ENCODE measurements around the gene TFF3. TPM values are rescaled to one million over a fixed set of nuclear protein-coding genes. Genes with fewer than 3 reads are reported as not detected.

The TFF3 gene
- polyA plus RNA-seq, 2 donors = 2.3 to 8.6 TPM

DNA sequence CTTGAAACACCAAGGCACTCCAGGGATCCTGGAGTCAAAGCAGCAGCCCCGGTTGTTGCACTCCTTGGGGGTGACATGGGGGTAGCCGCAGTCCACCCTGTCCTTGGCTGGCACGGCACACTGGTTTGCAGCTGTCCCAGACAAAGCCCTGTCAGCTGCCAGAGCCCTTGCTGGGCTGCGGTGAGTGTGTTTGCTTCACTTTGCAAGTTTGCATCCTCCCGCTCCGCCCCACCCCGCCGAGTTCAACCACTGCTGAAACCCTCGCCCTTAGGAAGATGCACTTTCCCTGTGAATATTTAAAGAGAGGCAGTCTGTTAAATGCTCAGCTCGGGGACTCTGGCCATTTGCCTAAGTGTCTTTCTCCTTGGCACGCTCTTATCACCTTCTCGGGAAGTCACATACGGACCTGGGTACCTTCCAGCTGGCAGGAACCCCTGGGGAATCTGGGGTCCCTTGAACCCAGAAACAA lies 1.7 kb downstream of the TFF3 start:
- Histone ChIP-seq H3K4me3 (ENCODE audit: low read depth in 1 of 2, low read length in 2 of 2) (no peak overlapping the region), H3K4me1 (ENCODE audit: control insufficient read depth in 2 of 2, insufficient read depth in 2 of 2, low read length in 1 of 2) (no peaks in the 10 kb centered on the region), H3K36me3 (ENCODE audit: control insufficient read depth in 2 of 2, insufficient read depth in 2 of 2, low read length in 1 of 2) (no peaks in the 10 kb centered on the region), H3K9me3 (ENCODE audit: control insufficient read depth in 2 of 2, insufficient read depth in 1 of 2, low read depth in 1 of 2, low read length in 1 of 2) (no peaks in the 10 kb centered on the region), H3K27me3 (ENCODE audit: control insufficient read depth in 1 of 2, insufficient read depth in 2 of 2, low read length in 2 of 2) (no peaks in the 10 kb centered on the region), H3K27ac (ENCODE audit: low read depth in 2 of 2, low read length in 1 of 2) (no peak overlapping the region)
- 60 to 61% methylated on average over 13 of the region's 13 CpGs for WGBS, 2 donors

DNA sequence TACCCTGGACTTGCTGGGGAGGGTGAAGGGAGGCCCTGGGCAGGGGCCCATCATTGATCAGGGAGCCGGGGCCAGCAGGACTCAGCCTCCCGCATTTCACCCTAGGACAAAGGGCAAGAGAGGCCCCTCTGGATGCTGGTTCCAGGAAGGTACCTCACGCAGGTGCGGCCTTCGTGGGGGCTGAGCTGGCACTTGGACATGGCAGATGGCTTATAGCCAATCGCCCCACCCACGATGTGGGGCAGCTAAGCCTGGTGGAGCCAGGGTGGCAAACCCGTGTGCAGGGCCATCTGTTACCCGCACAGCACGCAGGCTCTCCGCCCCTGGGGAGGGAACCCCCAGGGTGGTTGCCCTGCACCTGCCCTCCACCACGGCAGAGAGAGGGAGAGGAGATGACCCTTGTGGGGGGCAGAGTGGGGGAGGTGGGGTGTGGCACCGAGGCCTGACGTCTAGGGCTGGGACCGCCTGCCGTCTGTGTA lies 2.5 kb downstream of the TFF3 start:
- H3K4me1 ChIP-seq (ENCODE audit: control insufficient read depth in 2 of 2, insufficient read depth in 2 of 2, low read length in 1 of 2) = no peaks in the 10 kb centered on the region
- no peak overlapping the region for H3K27ac ChIP-seq (ENCODE audit: low read depth in 2 of 2, low read length in 1 of 2)
- no peak overlapping the region for H3K4me3 ChIP-seq (ENCODE audit: low read depth in 1 of 2, low read length in 2 of 2)
- H3K36me3 ChIP-seq (ENCODE audit: control insufficient read depth in 2 of 2, insufficient read depth in 2 of 2, low read length in 1 of 2) = no peaks in the 10 kb centered on the region
- no peaks in the 10 kb centered on the region for H3K9me3 ChIP-seq (ENCODE audit: control insufficient read depth in 2 of 2, insufficient read depth in 1 of 2, low read depth in 1 of 2, low read length in 1 of 2)
- H3K27me3 ChIP-seq (ENCODE audit: control insufficient read depth in 1 of 2, insufficient read depth in 2 of 2, low read length in 2 of 2) = no peaks in the 10 kb centered on the region
- WGBS, 2 donors = 70 to 83% methylated on average over 16 of the region's 16 CpGs

DNA sequence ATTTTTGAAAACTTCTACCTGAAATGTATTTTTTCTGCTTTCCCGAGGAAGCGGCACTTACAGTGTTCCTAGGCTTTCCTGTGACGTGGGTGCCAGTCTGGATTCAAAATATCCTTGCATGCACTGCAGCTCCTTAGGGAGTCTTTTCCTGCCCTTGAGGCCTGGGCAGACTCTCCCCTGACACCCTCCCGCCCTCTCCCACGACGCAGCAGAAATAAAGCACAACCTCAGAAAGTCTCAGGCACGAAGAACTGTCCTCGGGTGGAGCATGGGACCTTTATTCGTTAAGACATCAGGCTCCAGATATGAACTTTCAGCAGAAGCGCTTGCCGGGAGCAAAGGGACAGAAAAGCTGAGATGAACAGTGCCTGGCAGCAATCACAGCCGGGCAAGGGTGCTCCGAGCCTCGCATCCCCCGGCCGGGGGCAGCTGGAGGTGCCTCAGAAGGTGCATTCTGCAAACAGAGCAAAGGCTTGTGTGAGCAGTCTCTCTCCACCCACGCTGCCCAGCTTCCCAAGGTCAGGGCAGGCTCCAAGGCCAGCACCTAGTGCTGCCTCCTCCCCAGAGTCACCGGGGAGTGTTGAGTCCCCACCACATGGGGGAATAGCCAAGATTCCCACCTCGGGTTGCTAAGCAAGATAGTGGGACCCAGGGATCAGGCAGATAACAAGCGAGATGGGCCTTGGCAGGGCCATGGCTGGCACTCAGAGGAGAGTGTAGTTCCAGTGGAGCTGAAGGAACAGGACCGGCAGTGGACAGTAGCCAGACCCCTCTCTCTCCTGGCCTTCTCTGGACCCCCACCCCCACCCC lies 3.2 kb downstream of the TFF3 start:
- Histone ChIP-seq H3K27ac (ENCODE audit: low read depth in 2 of 2, low read length in 1 of 2) (no peak overlapping the region), H3K4me3 (ENCODE audit: low read depth in 1 of 2, low read length in 2 of 2) (no peak overlapping the region), H3K27me3 (ENCODE audit: control insufficient read depth in 1 of 2, insufficient read depth in 2 of 2, low read length in 2 of 2) (no peaks in the 10 kb centered on the region), H3K9me3 (ENCODE audit: control insufficient read depth in 2 of 2, insufficient read depth in 1 of 2, low read depth in 1 of 2, low read length in 1 of 2) (no peaks in the 10 kb centered on the region), H3K4me1 (ENCODE audit: control insufficient read depth in 2 of 2, insufficient read depth in 2 of 2, low read length in 1 of 2) (no peaks in the 10 kb centered on the region), H3K36me3 (ENCODE audit: control insufficient read depth in 2 of 2, insufficient read depth in 2 of 2, low read length in 1 of 2) (no peaks in the 10 kb centered on the region)
- WGBS, 2 donors = 74 to 83% methylated on average over 21 of the region's 21 CpGs

DNA sequence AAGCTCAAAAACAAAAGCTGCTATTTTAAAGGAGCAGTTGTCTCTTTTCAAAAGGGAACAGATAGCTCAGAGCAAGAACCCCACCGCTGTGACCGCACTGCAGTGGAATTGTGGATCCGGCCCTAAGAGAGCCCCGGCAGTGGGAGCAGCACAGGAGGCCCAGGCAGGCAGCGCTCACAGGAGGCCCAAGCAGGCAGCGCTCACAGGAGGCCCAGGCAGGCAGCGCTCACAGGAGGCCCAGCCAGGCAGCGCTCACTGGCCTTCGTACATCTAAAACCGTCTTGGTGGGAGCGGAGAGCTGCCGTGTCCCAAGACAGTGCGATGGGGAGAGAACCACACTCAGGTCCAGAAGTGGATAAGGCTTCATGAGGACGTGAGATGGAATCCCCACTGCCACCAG lies 4.0 kb downstream of the TFF3 start:
- Histone ChIP-seq H3K27me3 (ENCODE audit: control insufficient read depth in 1 of 2, insufficient read depth in 2 of 2, low read length in 2 of 2) (no peaks in the 10 kb centered on the region), H3K4me1 (ENCODE audit: control insufficient read depth in 2 of 2, insufficient read depth in 2 of 2, low read length in 1 of 2) (no peaks in the 10 kb centered on the region), H3K27ac (ENCODE audit: low read depth in 2 of 2, low read length in 1 of 2) (no peak overlapping the region), H3K9me3 (ENCODE audit: control insufficient read depth in 2 of 2, insufficient read depth in 1 of 2, low read depth in 1 of 2, low read length in 1 of 2) (no peaks in the 10 kb centered on the region), H3K36me3 (ENCODE audit: control insufficient read depth in 2 of 2, insufficient read depth in 2 of 2, low read length in 1 of 2) (no peaks in the 10 kb centered on the region), H3K4me3 (ENCODE audit: low read depth in 1 of 2, low read length in 2 of 2) (no peak overlapping the region)
- WGBS, 2 donors = 91 to 94% methylated on average over 14 of the region's 14 CpGs

DNA sequence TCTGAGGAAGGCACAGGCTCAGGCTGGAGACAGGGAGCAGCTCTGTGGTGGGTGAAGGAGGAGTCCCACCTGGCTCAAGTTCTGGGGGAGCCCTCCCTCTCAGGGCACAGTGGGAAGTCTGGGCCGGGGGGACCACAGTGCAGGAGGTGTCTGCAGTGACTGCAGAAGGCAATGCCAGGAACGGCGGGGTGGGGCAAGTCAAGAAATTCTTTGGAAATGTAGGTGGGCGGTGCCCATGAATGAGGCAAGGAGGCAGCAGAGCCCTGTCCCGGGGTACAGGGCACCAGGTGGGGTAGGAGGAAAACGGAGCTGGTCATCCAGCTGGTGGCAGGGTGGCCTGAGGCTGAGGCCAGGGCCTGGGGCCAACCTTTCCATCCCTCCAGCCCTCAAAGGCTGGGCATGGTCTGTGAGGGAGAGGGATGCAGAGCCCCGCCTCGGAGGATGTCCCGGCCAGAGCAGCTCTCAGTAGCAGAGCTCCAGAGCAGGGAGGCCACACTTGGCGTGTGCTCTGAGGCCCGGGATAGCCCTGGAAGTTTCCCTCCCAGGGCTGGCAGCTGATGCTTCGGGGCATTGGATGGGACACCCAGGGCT lies 4.7 kb downstream of the TFF3 start:
- Histone ChIP-seq H3K36me3 (ENCODE audit: control insufficient read depth in 2 of 2, insufficient read depth in 2 of 2, low read length in 1 of 2) (no peaks in the 10 kb centered on the region), H3K4me3 (ENCODE audit: low read depth in 1 of 2, low read length in 2 of 2) (no peak overlapping the region), H3K4me1 (ENCODE audit: control insufficient read depth in 2 of 2, insufficient read depth in 2 of 2, low read length in 1 of 2) (no peaks in the 10 kb centered on the region), H3K27me3 (ENCODE audit: control insufficient read depth in 1 of 2, insufficient read depth in 2 of 2, low read length in 2 of 2) (no peaks in the 10 kb centered on the region), H3K27ac (ENCODE audit: low read depth in 2 of 2, low read length in 1 of 2) (no peak overlapping the region), H3K9me3 (ENCODE audit: control insufficient read depth in 2 of 2, insufficient read depth in 1 of 2, low read depth in 1 of 2, low read length in 1 of 2) (no peaks in the 10 kb centered on the region)
- WGBS, 2 donors = 60 to 71% methylated on average over 9 to 12 of the region's 12 CpGs

DNA sequence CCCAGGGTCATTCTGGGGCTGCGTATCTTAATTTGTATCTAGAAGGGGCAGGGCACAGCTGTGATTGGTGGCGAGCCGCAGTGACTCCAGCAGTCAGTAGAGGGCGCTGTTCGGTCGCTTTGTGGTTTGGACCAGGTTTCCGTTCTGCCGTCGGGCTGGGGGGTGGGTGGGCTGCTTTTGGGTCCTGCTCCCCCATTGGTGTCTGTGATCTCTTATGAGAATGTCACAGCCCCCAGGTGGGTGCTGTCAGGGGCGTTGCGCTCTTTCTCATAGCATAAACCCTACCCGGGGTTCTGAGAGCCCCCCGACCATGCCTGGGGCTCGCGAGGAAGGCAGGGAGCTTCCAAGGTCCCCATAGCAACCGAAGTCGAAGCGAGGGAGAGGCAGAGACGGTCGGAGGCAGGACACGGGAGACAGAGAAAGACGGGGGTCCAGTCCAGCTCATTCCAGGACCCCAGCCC lies 5.4 kb downstream of the TFF3 start:
- no peaks in the 10 kb centered on the region for H3K27me3 ChIP-seq (ENCODE audit: control insufficient read depth in 1 of 2, insufficient read depth in 2 of 2, low read length in 2 of 2)
- H3K9me3 ChIP-seq (ENCODE audit: control insufficient read depth in 2 of 2, insufficient read depth in 1 of 2, low read depth in 1 of 2, low read length in 1 of 2) = no peaks in the 10 kb centered on the region
- no peak overlapping the region for H3K27ac ChIP-seq (ENCODE audit: low read depth in 2 of 2, low read length in 1 of 2)
- H3K4me1 ChIP-seq (ENCODE audit: control insufficient read depth in 2 of 2, insufficient read depth in 2 of 2, low read length in 1 of 2) = no peaks in the 10 kb centered on the region
- WGBS, 2 donors = 10 to 16% methylated on average over 22 of the region's 22 CpGs
- H3K4me3 ChIP-seq (ENCODE audit: low read depth in 1 of 2, low read length in 2 of 2) = no peak overlapping the region
- H3K36me3 ChIP-seq (ENCODE audit: control insufficient read depth in 2 of 2, insufficient read depth in 2 of 2, low read length in 1 of 2) = no peaks in the 10 kb centered on the region

DNA sequence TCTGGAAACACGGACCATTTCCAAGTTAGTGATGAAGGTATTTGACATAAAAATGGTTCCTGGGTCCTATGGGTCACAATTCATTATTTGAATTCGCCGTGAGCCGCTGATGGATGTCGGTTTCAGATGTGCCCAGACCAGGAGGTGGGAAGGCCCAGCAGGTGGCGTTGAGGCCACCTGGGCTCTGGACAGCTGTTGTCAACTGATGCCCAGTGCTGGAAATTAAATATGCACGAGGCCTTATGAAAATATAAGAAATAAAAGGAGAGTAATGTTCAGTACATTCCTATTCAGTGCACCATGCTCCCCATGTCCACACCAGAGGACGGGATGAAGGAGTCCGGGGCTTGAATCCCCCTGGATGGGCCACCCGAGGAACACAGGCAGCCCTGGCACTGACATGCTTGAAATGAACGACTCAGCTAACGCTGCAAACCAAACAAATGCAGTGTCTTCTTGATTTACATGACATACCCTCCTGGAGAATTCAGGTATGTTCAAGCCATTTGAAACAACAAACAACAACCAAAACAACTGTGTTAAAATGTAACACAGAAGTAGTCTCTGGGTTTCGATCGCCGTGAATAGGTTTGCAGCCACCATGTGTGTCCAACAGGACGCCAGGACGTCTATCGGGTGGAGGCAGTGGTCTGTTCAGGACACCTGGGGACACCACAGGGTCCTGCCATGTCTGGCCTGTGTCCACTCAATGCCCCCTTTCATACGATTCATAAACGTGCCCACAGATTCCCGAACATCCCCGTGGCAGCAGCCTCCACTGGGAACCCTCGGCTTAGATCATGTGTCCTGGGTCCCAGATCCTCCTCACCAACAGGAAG lies 6.1 kb downstream of the TFF3 start:
- 51 to 55% methylated on average over 23 of the region's 23 CpGs for WGBS, 2 donors
- Histone ChIP-seq H3K36me3 (ENCODE audit: control insufficient read depth in 2 of 2, insufficient read depth in 2 of 2, low read length in 1 of 2) (no peaks in the 10 kb centered on the region), H3K9me3 (ENCODE audit: control insufficient read depth in 2 of 2, insufficient read depth in 1 of 2, low read depth in 1 of 2, low read length in 1 of 2) (no peaks in the 10 kb centered on the region), H3K27me3 (ENCODE audit: control insufficient read depth in 1 of 2, insufficient read depth in 2 of 2, low read length in 2 of 2) (no peaks in the 10 kb centered on the region), H3K4me1 (ENCODE audit: control insufficient read depth in 2 of 2, insufficient read depth in 2 of 2, low read length in 1 of 2) (no peaks in the 10 kb centered on the region), H3K27ac (ENCODE audit: low read depth in 2 of 2, low read length in 1 of 2) (no peak overlapping the region), H3K4me3 (ENCODE audit: low read depth in 1 of 2, low read length in 2 of 2) (no peak overlapping the region)

DNA sequence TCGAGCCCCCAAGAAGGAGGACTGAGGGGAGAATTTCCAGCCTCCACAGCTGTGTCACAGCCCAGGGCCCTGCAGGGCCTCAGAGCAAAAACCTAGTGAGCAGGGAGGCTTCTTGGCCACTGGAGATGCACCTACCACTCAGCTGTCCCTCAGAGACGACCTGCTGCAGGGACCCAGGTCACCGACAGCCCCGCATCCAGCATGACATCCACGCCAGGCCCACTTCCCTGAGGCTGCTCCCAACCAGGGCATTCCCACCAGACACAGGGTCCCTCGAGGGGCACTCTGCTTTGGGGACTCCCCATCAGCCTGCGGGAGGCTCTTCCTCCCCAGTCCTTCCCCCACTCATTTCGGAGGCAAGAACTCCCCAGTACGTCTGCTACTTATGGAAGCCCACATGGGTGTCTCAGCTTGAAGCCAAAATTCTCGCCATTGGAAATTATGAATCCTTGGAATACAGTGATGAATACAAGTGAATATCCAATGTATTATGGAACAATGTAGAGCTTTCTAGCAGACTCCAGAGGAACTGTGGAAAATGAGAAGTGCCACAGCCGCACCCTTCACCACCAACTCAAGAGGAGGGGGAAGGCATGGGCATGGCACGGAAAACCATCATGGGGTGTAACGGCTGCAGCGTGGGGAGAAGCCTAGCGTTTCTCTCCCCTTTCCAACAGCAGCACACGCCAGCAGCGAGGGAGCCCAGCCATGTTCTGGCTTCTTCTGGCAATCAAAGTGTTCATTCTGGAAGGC lies 6.9 kb downstream of the TFF3 start:
- Histone ChIP-seq H3K4me1 (ENCODE audit: control insufficient read depth in 2 of 2, insufficient read depth in 2 of 2, low read length in 1 of 2) (no peaks in the 10 kb centered on the region), H3K9me3 (ENCODE audit: control insufficient read depth in 2 of 2, insufficient read depth in 1 of 2, low read depth in 1 of 2, low read length in 1 of 2) (no peaks in the 10 kb centered on the region), H3K4me3 (ENCODE audit: low read depth in 1 of 2, low read length in 2 of 2) (no peak overlapping the region), H3K27ac (ENCODE audit: low read depth in 2 of 2, low read length in 1 of 2) (no peak overlapping the region), H3K36me3 (ENCODE audit: control insufficient read depth in 2 of 2, insufficient read depth in 2 of 2, low read length in 1 of 2) (no peaks in the 10 kb centered on the region), H3K27me3 (ENCODE audit: control insufficient read depth in 1 of 2, insufficient read depth in 2 of 2, low read length in 2 of 2) (no peaks in the 10 kb centered on the region)
- WGBS, 2 donors = 79 to 81% methylated on average over 17 of the region's 17 CpGs

GRCh38 chr21:42307106-42307505 lies 8.1 kb downstream of the TFF3 start:
- WGBS, 2 donors = 64 to 65% methylated on average over 5 of the region's 5 CpGs

More at GRCh38 chr21:42307106-42307505, 8.1 kb downstream of the TFF3 start:
- no peaks in the 10 kb centered on the region for H3K4me1 ChIP-seq (ENCODE audit: control insufficient read depth in 2 of 2, insufficient read depth in 2 of 2, low read length in 1 of 2)
- no peaks in the 10 kb centered on the region for H3K27me3 ChIP-seq (ENCODE audit: control insufficient read depth in 1 of 2, insufficient read depth in 2 of 2, low read length in 2 of 2)
- H3K27ac ChIP-seq (ENCODE audit: low read depth in 2 of 2, low read length in 1 of 2) = no peak overlapping the region
- H3K4me3 ChIP-seq (ENCODE audit: low read depth in 1 of 2, low read length in 2 of 2) = no peak overlapping the region
- H3K36me3 ChIP-seq (ENCODE audit: control insufficient read depth in 2 of 2, insufficient read depth in 2 of 2, low read length in 1 of 2) = no peaks in the 10 kb centered on the region
- no peaks in the 10 kb centered on the region for H3K9me3 ChIP-seq (ENCODE audit: control insufficient read depth in 2 of 2, insufficient read depth in 1 of 2, low read depth in 1 of 2, low read length in 1 of 2)

Data from esophagus (tissue), 2 donors.